ENCODE measurements around the gene ZFYVE21.
A peak's percentile ranks its signal among the peaks of the same experiment; 100 is the strongest.
"Not testable (repeated sequence)": the region's sequence is repeated elsewhere in the genome, so short reads cannot be mapped to it uniquely, and the experiment has no call there.

The ZFYVE21 gene

GRCh38 chr14:103715052-103716000, at the start of gene ZFYVE21, which contains the start of gene XRCC3:
TSS of gene ZFYVE21 (plus strand) at chr14:103715810. CDS start at chr14:103715842, 32 bp downstream.
TSS of gene XRCC3 (minus strand) at chr14:103715451. CDS start at chr14:103711087, 4,364 bp downstream.
- peak; percentile 99 for DNase-seq (ENCODE audit: low spot score)

GRCh38 chr14:103667671-103668070, 47.9 kb upstream of the ZFYVE21 start:
- DNase-seq (ENCODE audit: low spot score): no peak

GRCh38 chr14:103668117-103668516, 47.5 kb upstream of the ZFYVE21 start:
- DNase-seq (ENCODE audit: low spot score): peak; percentile 17

GRCh38 chr14:103669370-103669769, 46.2 kb upstream of the ZFYVE21 start:
- no peak for DNase-seq (ENCODE audit: low spot score)

GRCh38 chr14:103671911-103672310, 43.7 kb upstream of the ZFYVE21 start:
- DNase-seq (ENCODE audit: low spot score): no peak

GRCh38 chr14:103675957-103676356, 39.7 kb upstream of the ZFYVE21 start:
- DNase-seq (ENCODE audit: low spot score): no peak

GRCh38 chr14:103676881-103677675, 38.5 kb upstream of the ZFYVE21 start:
- no peak for DNase-seq (ENCODE audit: low spot score)

GRCh38 chr14:103679351-103679750, 36.3 kb upstream of the ZFYVE21 start:
- DNase-seq (ENCODE audit: low spot score): peak; percentile 31

- no peak for DNase-seq (ENCODE audit: low spot score)
These were observed 34.9 kb upstream of the ZFYVE21 start for GRCh38 chr14:103680491-103681231.

GRCh38 chr14:103683139-103683538, 32.5 kb upstream of the ZFYVE21 start:
- no peak for DNase-seq (ENCODE audit: low spot score)

- DNase-seq (ENCODE audit: low spot score): no peak
These were observed 31.1 kb upstream of the ZFYVE21 start for GRCh38 chr14:103684471-103684870.

GRCh38 chr14:103684871-103685270, 30.7 kb upstream of the ZFYVE21 start:
- DNase-seq (ENCODE audit: low spot score): no peak

GRCh38 chr14:103685276-103686211, 30.1 kb upstream of the ZFYVE21 start:
- DNase-seq (ENCODE audit: low spot score): no peak

GRCh38 chr14:103686831-103687485, 28.7 kb upstream of the ZFYVE21 start:
- DNase-seq (ENCODE audit: low spot score): no peak

GRCh38 chr14:103687712-103688111, 27.9 kb upstream of the ZFYVE21 start:
- no peak for DNase-seq (ENCODE audit: low spot score)

GRCh38 chr14:103688441-103688840, 27.2 kb upstream of the ZFYVE21 start:
- no peak for DNase-seq (ENCODE audit: low spot score)

GRCh38 chr14:103688906-103689902, 26.4 kb upstream of the ZFYVE21 start:
- DNase-seq (ENCODE audit: low spot score): peak; percentile 85

GRCh38 chr14:103690332-103690731, 25.3 kb upstream of the ZFYVE21 start:
- no peak for DNase-seq (ENCODE audit: low spot score)

- DNase-seq (ENCODE audit: low spot score): not testable (repeated sequence)
These were observed 24.0 kb upstream of the ZFYVE21 start for GRCh38 chr14:103691655-103692054.
